Neural cell (in vitro differentiated cells): Measurements from ENCODE around the gene EYA2. TPM values are rescaled to one million over a fixed set of nuclear protein-coding genes. Genes with fewer than 3 reads are reported as not detected.

Experiments used
- H2AFZ ChIP-seq: fragments of 200-600, 300-800 bp; sonication (generic), shearing (Covaris generic); 2 replicates; pipeline ENCODE4 v1.6.0; 2014; ENCODE audit warnings: low read depth, mild to moderate bottlenecking, antibody characterized with exemption, low read length, moderate library complexity
- H3F3A ChIP-seq: fragments of 200-600 bp; shearing (Covaris generic); 2 replicates; pipeline ENCODE4 v1.6.1; 2016; ENCODE audit warnings: mild to moderate bottlenecking, moderate library complexity, mixed read lengths, antibody characterized with exemption, low read length; ENCODE audit not compliant: insufficient read depth, poor library complexity, severe bottlenecking
- H3K27ac ChIP-seq: fragments of 200-600, 300-800 bp; sonication (generic), shearing (Covaris generic); 2 replicates; pipeline ENCODE4 v1.5.1; 2014; ENCODE audit warnings: mild to moderate bottlenecking, low read length, moderate library complexity
- H3K27me3 ChIP-seq: fragments of 300-800, 200-600 bp; sonication (generic), shearing (Covaris generic); 2 replicates; pipeline ENCODE4 v1.6.0; 2014; ENCODE audit warnings: mild to moderate bottlenecking, low read depth, low read length, moderate library complexity; ENCODE audit not compliant: insufficient read depth
- H3K36me3 ChIP-seq: fragments of 300-800, 200-600 bp; sonication (generic), shearing (Covaris generic); 2 replicates; pipeline ENCODE4 v1.5.1; 2014; ENCODE audit warnings: mild to moderate bottlenecking, antibody characterized with exemption, low read length, moderate library complexity; ENCODE audit not compliant: insufficient read depth
- H3K4me2 ChIP-seq: fragments of 300-800, 200-600 bp; sonication (generic), shearing (Covaris generic); 2 replicates; pipeline ENCODE4 v1.6.0; 2014; ENCODE audit warnings: mild to moderate bottlenecking, low read length
- H3K4me3 ChIP-seq: fragments of 300-800, 200-600 bp; sonication (generic), shearing (Covaris generic); 2 replicates; pipeline ENCODE4 v1.5.1; 2014; ENCODE audit warnings: mild to moderate bottlenecking, low read length, moderate library complexity
- H3K79me2 ChIP-seq: fragments of 200-600 bp; shearing (Covaris generic); replicated peaks from 2 replicates; pipeline ENCODE4 v1.6.0; 2014; ENCODE audit warnings: mild to moderate bottlenecking, low read length, moderate library complexity; ENCODE audit not compliant: insufficient read depth
- H3K9ac ChIP-seq: fragments of 300-800, 200-600 bp; sonication (generic), shearing (Covaris generic); 2 replicates; pipeline ENCODE4 v1.6.1; 2016; ENCODE audit warnings: mild to moderate bottlenecking, low read length, mixed read lengths
- H3K9me2 ChIP-seq: fragments of 200-600 bp; shearing (Covaris generic); 2 replicates; pipeline ENCODE4 v1.6.1; 2016; ENCODE audit warnings: mild to moderate bottlenecking, low read length, mixed read lengths; ENCODE audit not compliant: insufficient read depth
- H3K9me3 ChIP-seq: fragments of 200-600, 300-800 bp; sonication (generic), shearing (Covaris generic); 2 replicates; pipeline ENCODE4 v1.6.1; 2016; ENCODE audit warnings: mild to moderate bottlenecking, mixed run types, low read length, moderate library complexity, mixed read lengths
- H4K20me1 ChIP-seq: fragments of 200-600 bp; shearing (Covaris generic); 2 replicates; pipeline ENCODE4 v1.6.1; 2016; ENCODE audit warnings: mild to moderate bottlenecking, mixed run types; ENCODE audit not compliant: insufficient read depth
- EP300 ChIP-seq: fragments of 450-650 bp; conservative IDR thresholded peaks from 2 replicates; pipeline ENCODE4 v1.6.1; 2014; ENCODE audit warnings: antibody characterized with exemption, mild to moderate bottlenecking, moderate library complexity; ENCODE audit not compliant: poor library complexity, severe bottlenecking
- EZH2 ChIP-seq: fragments of 200-600, 300-800 bp; shearing (Covaris generic), sonication (generic); IDR thresholded peaks from 2 replicates; pipeline ENCODE4 v1.6.1; 2014; ENCODE audit warnings: antibody characterized with exemption, low read length, borderline replicate concordance, mild to moderate bottlenecking; ENCODE audit not compliant: insufficient read depth, poor library complexity, severe bottlenecking
- MXI1 ChIP-seq: fragments of 450-650 bp; conservative IDR thresholded peaks from 2 replicates; pipeline ENCODE4 v1.6.1; 2014; ENCODE audit warnings: antibody characterized with exemption, mild to moderate bottlenecking; ENCODE audit not compliant: poor library complexity, severe bottlenecking
- POLR2AphosphoS5 ChIP-seq: IDR thresholded peaks from 2 replicates; pipeline ENCODE4 v1.6.1; 2012
- RAD21 ChIP-seq: fragments of 450-650 bp; conservative IDR thresholded peaks from 2 replicates; pipeline ENCODE4 v1.6.1; 2014; ENCODE audit warnings: antibody characterized with exemption, mild to moderate bottlenecking, moderate library complexity
- SMC3 ChIP-seq: fragments of 450-650 bp; conservative IDR thresholded peaks from 2 replicates; pipeline ENCODE4 v1.6.1; 2014; ENCODE audit warnings: antibody characterized with exemption, mild to moderate bottlenecking, moderate library complexity; ENCODE audit not compliant: poor library complexity
- TAF1 ChIP-seq: IDR thresholded peaks from 2 replicates; pipeline ENCODE4 v1.6.1; 2012; ENCODE audit warnings: low read depth
- polyA plus RNA-seq: library from polyadenylated mRNA; depleted of rRNA; stranded (reverse); fragments of >200 nt; gene quantifications from 2 replicates; pipeline ENCODE4 v1.2.3, GENCODE V29; 2014
- TF ChIP-seq, protein P1 (sequence below): fragments of 450-650 bp; IDR thresholded peaks from 2 replicates; pipeline ENCODE4 v1.5.1; 2014; ENCODE audit warnings: antibody characterized with exemption, mild to moderate bottlenecking, moderate library complexity; ENCODE audit not compliant: poor library complexity, severe bottlenecking
- TF ChIP-seq, protein P2 (sequence below): IDR thresholded peaks from 2 replicates; pipeline ENCODE4 v1.6.1; 2012; ENCODE audit warnings: borderline replicate concordance

EYA2 gene
- polyA plus RNA-seq, 1 donor from 2014 or later = 0.88 TPM

DNA sequence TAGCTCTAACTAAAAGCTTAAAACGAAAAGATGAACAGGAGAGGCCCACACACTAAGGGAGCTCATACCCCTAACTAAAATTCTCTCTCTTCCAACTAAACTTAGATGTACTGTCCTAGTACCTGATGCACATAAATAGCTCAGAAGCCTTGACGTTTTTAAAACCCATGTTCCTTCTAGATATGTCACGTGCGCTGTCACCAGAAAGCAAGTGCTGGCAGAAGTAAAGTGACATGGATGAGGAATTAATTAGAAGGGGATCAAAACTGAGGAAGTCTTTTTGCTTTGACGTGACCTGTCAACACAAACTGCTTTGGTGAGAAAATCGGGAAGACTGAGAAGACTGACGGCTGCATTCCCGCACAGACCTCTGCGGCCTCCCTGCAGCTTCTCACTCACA lies 319.3 kb downstream of the EYA2 start:
- peak overlapping the region; percentile 14 for H3K27ac ChIP-seq
- H4K20me1 ChIP-seq = no peaks in the 10 kb centered on the region
- H3F3A ChIP-seq = peaks cover 4% of the 10 kb centered on the region
- H3K9me3 ChIP-seq = no peaks in the 10 kb centered on the region
- no peak overlapping the region for H2AFZ ChIP-seq
- no peaks in the 10 kb centered on the region for H3K79me2 ChIP-seq
- no peaks in the 10 kb centered on the region for H3K27me3 ChIP-seq
- peaks cover 8% of the 10 kb centered on the region for H3K36me3 ChIP-seq
- H3K9ac ChIP-seq = no peak overlapping the region
- no peak overlapping the region for H3K4me2 ChIP-seq
- no peak overlapping the region for H3K4me3 ChIP-seq
- TF ChIP-seq, protein P1, sequence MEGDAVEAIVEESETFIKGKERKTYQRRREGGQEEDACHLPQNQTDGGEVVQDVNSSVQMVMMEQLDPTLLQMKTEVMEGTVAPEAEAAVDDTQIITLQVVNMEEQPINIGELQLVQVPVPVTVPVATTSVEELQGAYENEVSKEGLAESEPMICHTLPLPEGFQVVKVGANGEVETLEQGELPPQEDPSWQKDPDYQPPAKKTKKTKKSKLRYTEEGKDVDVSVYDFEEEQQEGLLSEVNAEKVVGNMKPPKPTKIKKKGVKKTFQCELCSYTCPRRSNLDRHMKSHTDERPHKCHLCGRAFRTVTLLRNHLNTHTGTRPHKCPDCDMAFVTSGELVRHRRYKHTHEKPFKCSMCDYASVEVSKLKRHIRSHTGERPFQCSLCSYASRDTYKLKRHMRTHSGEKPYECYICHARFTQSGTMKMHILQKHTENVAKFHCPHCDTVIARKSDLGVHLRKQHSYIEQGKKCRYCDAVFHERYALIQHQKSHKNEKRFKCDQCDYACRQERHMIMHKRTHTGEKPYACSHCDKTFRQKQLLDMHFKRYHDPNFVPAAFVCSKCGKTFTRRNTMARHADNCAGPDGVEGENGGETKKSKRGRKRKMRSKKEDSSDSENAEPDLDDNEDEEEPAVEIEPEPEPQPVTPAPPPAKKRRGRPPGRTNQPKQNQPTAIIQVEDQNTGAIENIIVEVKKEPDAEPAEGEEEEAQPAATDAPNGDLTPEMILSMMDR = no peak
- TF ChIP-seq RAD21 = no peak
- no peak for TF ChIP-seq EZH2
- TF ChIP-seq EP300 = peak; percentile 98
- TF ChIP-seq, protein P2, sequence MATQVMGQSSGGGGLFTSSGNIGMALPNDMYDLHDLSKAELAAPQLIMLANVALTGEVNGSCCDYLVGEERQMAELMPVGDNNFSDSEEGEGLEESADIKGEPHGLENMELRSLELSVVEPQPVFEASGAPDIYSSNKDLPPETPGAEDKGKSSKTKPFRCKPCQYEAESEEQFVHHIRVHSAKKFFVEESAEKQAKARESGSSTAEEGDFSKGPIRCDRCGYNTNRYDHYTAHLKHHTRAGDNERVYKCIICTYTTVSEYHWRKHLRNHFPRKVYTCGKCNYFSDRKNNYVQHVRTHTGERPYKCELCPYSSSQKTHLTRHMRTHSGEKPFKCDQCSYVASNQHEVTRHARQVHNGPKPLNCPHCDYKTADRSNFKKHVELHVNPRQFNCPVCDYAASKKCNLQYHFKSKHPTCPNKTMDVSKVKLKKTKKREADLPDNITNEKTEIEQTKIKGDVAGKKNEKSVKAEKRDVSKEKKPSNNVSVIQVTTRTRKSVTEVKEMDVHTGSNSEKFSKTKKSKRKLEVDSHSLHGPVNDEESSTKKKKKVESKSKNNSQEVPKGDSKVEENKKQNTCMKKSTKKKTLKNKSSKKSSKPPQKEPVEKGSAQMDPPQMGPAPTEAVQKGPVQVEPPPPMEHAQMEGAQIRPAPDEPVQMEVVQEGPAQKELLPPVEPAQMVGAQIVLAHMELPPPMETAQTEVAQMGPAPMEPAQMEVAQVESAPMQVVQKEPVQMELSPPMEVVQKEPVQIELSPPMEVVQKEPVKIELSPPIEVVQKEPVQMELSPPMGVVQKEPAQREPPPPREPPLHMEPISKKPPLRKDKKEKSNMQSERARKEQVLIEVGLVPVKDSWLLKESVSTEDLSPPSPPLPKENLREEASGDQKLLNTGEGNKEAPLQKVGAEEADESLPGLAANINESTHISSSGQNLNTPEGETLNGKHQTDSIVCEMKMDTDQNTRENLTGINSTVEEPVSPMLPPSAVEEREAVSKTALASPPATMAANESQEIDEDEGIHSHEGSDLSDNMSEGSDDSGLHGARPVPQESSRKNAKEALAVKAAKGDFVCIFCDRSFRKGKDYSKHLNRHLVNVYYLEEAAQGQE = peak; percentile 89
- peak; percentile 48 for TF ChIP-seq MXI1
- TF ChIP-seq TAF1 = no peak
- peak; percentile 82 for TF ChIP-seq POLR2AphosphoS5
- no peak for TF ChIP-seq SMC3
- H3K9me2 ChIP-seq = no peaks in the 10 kb centered on the region

DNA sequence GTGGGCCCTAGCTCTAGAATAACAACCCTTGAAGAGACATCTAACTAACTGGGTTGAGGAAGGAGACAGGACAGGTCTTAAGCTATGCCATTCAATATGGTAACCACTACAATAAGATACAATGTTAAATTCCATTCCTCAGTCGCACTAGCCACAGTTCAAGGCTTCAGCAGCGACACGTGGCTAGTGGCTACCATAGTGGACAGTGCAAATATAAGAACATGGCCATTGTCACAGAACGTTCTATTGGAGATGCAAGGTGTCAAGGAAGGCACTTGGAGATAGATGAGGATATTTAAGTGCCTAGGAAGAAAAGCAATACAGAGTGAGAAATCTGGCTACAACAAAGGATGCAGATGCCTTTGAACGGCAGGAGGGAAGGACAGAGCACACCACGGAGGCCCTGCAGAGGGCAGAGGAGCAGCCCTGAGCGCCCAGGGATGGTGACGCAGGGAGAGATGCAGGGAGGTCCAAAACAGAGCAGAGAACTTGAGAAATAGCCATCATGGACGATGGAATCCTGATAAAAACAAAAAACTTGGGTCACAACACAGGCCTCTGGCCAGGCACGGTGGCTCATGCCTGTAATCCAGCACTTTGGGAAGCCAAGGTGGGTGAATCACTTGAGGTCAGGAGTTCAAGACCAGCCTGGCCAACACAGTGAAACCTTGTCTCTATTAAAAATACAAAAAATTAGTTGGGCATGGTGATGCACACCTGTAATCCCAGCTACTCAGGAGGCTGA lies 321.2 kb downstream of the EYA2 start:
- Histone ChIP-seq H3K4me2 (no peak overlapping the region), H3K9me2 (no peaks in the 10 kb centered on the region), H3K36me3 (peaks cover under 1% of the 10 kb centered on the region), H3F3A (peaks cover 4% of the 10 kb centered on the region), H3K9me3 (no peaks in the 10 kb centered on the region), H3K27me3 (no peaks in the 10 kb centered on the region), H3K9ac (no peak overlapping the region), H3K4me3 (no peak overlapping the region), H3K27ac (no peak overlapping the region), H3K79me2 (no peaks in the 10 kb centered on the region), H2AFZ (no peak overlapping the region), H4K20me1 (no peaks in the 10 kb centered on the region)
- no peak for TF ChIP-seq RAD21
- TF ChIP-seq EP300 = no peak
- TF ChIP-seq, protein P2 = no peak
- TF ChIP-seq POLR2AphosphoS5 = no peak
- no peak for TF ChIP-seq TAF1
- TF ChIP-seq EZH2 = no peak
- no peak for TF ChIP-seq SMC3
- TF ChIP-seq, protein P1 = no peak
- TF ChIP-seq MXI1 = no peak
